Ovary (tissue), 10 donors: ENCODE results near the gene PAF1. TPM values are rescaled to one million over a fixed set of nuclear protein-coding genes. Genes with fewer than 3 reads are reported as not detected.
A peak's percentile ranks its signal among the peaks of the same experiment; 100 is the strongest.

Source experiments
- DNase-seq, 5 donors: peaks; one replicate each; pipeline ENCODE4 v3.0.0-alpha.2; 2019 to 2020
- H3K27ac ChIP-seq, 2 donors: fragments of 200-600 bp; one replicate each; pipeline versions ENCODE4 v1.5.1 to v1.8.0; 2019 to 2022
- H3K27me3 ChIP-seq: fragments of 200-600 bp; one replicate; pipeline ENCODE4 v1.8.0; 2022
- H3K36me3 ChIP-seq: fragments of 200-600 bp; sonication (generic); one replicate; pipeline ENCODE4 v1.5.1; 2019
- H3K4me1 ChIP-seq: one replicate; pipeline ENCODE4 v1.8.1; 2013; ENCODE audit warnings: mild to moderate bottlenecking, moderate library complexity; ENCODE audit not compliant: insufficient read depth
- H3K4me3 ChIP-seq: fragments of 200-600 bp; sonication (generic); one replicate; pipeline ENCODE4 v1.5.1; 2017
- H3K9me3 ChIP-seq, 2 donors: fragments of 200-600 bp in 1 of 2; sonication (generic) in 1 of 2; one replicate each; pipeline versions ENCODE4 v1.5.1 to v1.8.1; 2013 to 2019; ENCODE audit warnings: mild to moderate bottlenecking in 1 of 2, moderate library complexity in 1 of 2
- CTCF ChIP-seq, 3 donors: fragments of 450-650 bp in 2 of 3; fragments of 200-600 bp in 1 of 3; IDR thresholded peaks; one replicate each; pipeline versions ENCODE4 v1.5.1 to v1.8.0; 2016 to 2022; ENCODE audit warnings: antibody characterized with exemption in 3 of 3, mild to moderate bottlenecking in 1 of 3
- EP300 ChIP-seq: sonication (generic); formaldehyde crosslinking; IDR thresholded peaks from one replicate; pipeline ENCODE4 v1.6.1; 2017; ENCODE audit warnings: antibody characterized with exemption
- POLR2A ChIP-seq: fragments of 450-650 bp; IDR thresholded peaks from one replicate; pipeline ENCODE4 v1.6.1; 2017; ENCODE audit warnings: antibody characterized with exemption, mild to moderate bottlenecking, moderate library complexity
- WGBS, 3 donors: extraction: QIAGEN DNeasy Blood & Tissue Kit in 1 of 3; methylation state at CpG; one replicate each; pipeline versions ENCODE4 v1.1.5 to v1.1.7; 2013 to 2017; 5-methylcytosine and 5-hydroxymethylcytosine counted together
- intact Hi-C, 4 donors: fragments of 100-400 bp; cut with DNase I; formaldehyde crosslinking; loops; one replicate each; pipeline versions ENCODE4 v1.11.0 to v1.15.1; 2022 to 2023
- long read RNA-seq, 3 donors: library from polyadenylated mRNA in 2 of 3; unstranded in 2 of 3; transcript quantifications; one replicate each; pipeline ENCODE4 v2.0.0 and lab custom pipeline, GENCODE V29; 2021 to 2026
- polyA plus RNA-seq, 2 donors: library from polyadenylated mRNA; stranded (reverse); fragments of 200-250 nt in 1 of 2; fragments of 350-450 nt in 1 of 2; fragmentation: Illumina TruSeq in 1 of 2; extraction: RNeasy Lipid Tissue Mini Kit (QIAGEN cat#74804) in 1 of 2; gene quantifications; one replicate each; pipeline ENCODE4 v1.2.3, GENCODE V29; 2013 to 2014
- total RNA-seq, 7 donors: library from RNA; depleted of rRNA in 2 of 7; stranded (reverse); fragments of >200 nt in 2 of 7; fragmentation: NEBNext Ultra II Directional in 3 of 7; extraction: Animal tissue kit (Norgen Biotek cat#: 25700) in 3 of 7; gene quantifications; one replicate each; pipeline versions ENCODE4 v1.1.0 to v1.2.4, GENCODE V29; 2016 to 2023
- donor health status: DM: no; HTN: no; CAD: no; lungs with moderate emphysema.
- donor health status: DM: no; HTN: no; CAD: no.
- donor health status: Bipolar disorder and iron deficiency.
- donor health status: DM: yes; HTN: yes; CAD: no.
- donor health status: DM: no; HTN: no; CAD: no.
- donor health status: DM: yes; HTN: yes; CAD: no.

Gene PAF1
- total RNA-seq, result 10 to 100 TPM; 31.0 to 60.2 (median 47.4) TPM
- 10 to 100 TPM; 52.7 to 78.1 TPM for polyA plus RNA-seq
- long read RNA-seq, donor 1, transcript PAF1-201 (14 exons, 2,066 nt), result major isoform, 488 of 568 reads
- long read RNA-seq, donor 1, partial matches to known transcripts, result 30 of 568 reads
- long read RNA-seq, donor 1, other reads (novel, unspliced or antisense), result 50 of 568 reads
- long read RNA-seq, donor 2, transcript PAF1-201 (14 exons, 2,066 nt), result major isoform, 12 of 14 reads
- long read RNA-seq, donor 2, partial matches to known transcripts, result 0 of 14 reads
- long read RNA-seq, donor 2, other reads (novel, unspliced or antisense), result 0 of 14 reads
- long read RNA-seq, donor 3, transcript PAF1-201 (14 exons, 2,066 nt), result major isoform, 109 of 136 reads
- long read RNA-seq, donor 3, partial matches to known transcripts, result 7 of 136 reads
- long read RNA-seq, donor 3, other reads (novel, unspliced or antisense), result 20 of 136 reads

GRCh38 chr19:39390751-39391437 is at the start of gene PAF1, which contains the start of gene MED29:
Gene PAF1 (minus strand): TSS chr19:39391106. CDS start chr19:39390864, 242 bp downstream.
Gene MED29 (plus strand): TSS chr19:39391378. CDS start chr19:39391423, 45 bp downstream.
- WGBS, 3 donors, result 0 to 1% (median 1%) methylated on average over 44 to 60 of the region's 60 CpGs
- Histone ChIP-seq H3K36me3 (no peaks in the 10 kb centered on the region), H3K27ac (peak within 1 kb of the TSS; percentile 91 to 99), H3K27me3 (no peaks in the 10 kb centered on the region), H3K9me3 (no peaks in the 10 kb centered on the region), H3K4me1 (peaks cover 3% of the 10 kb centered on the region), H3K4me3 (peak within 1 kb of the TSS; percentile 70)
- intact Hi-C loops, result loop anchor here in 2 of 4 donors (1.0 to 10.0 kb wide), 2 partner anchors 49 to 144 kb away; partner anchors contain the start of genes EID2B (in 1 of the 2) and SAMD4B (in 1 of the 2)
- DNase-seq, result peak; percentile 96 to 98 (median 97)
- TF ChIP-seq EP300 (peak; percentile 47), CTCF (IDR thresholded peaks at IDR 0.05) (peak in 2 of 3 donors; percentile 35 to 53), POLR2A (peak; percentile 73)

GRCh38 chr19:39438270-39438934 is 47.5 kb upstream of the PAF1 start:
- Histone ChIP-seq H3K4me1 (peaks cover 9% of the 10 kb centered on the region), H3K36me3 (no peaks in the 10 kb centered on the region), H3K4me3 (no peak overlapping the region), H3K27ac (no peak overlapping the region), H3K27me3 (no peaks in the 10 kb centered on the region), H3K9me3 (no peaks in the 10 kb centered on the region)
- intact Hi-C loops, result no loop called here
- 77 to 80% (median 78%) methylated on average over 9 of the region's 9 CpGs for WGBS, 3 donors
- TF ChIP-seq CTCF (IDR thresholded peaks at IDR 0.05) (no peak), POLR2A (no peak), EP300 (no peak)
- no peak for DNase-seq

- no peak for DNase-seq
- peak overlapping the region in 1 of 2 donors; percentile 73 for H3K27ac ChIP-seq
- no peaks in the 10 kb centered on the region for H3K27me3 ChIP-seq
- TF ChIP-seq EP300 (no peak), POLR2A (no peak), CTCF (IDR thresholded peaks at IDR 0.05) (no peak)
- no peaks in the 10 kb centered on the region for H3K36me3 ChIP-seq
- peaks cover 9% of the 10 kb centered on the region for H3K4me1 ChIP-seq
- peak overlapping the region; percentile 90 for H3K4me3 ChIP-seq
- intact Hi-C loops, result no loop called here
- no peaks in the 10 kb centered on the region for H3K9me3 ChIP-seq
- WGBS, 3 donors, result 0 to 4% (median 1%) methylated on average over 2 of the region's 2 CpGs
Measured at GRCh38 chr19:39436350-39436716, 45.4 kb upstream of the PAF1 start.
